GM12874 (cell line): ENCODE results near the gene GMCL2.

Source experiments
- CTCF ChIP-seq: IDR thresholded peaks from 2 replicates; pipeline ENCODE4 v1.5.1; 2011; ENCODE audit warnings: low read depth, mild to moderate bottlenecking, control low read depth, low read length, moderate library complexity; ENCODE audit not compliant: insufficient read depth

The GMCL2 gene

GRCh38 chr5:178152491-178153444 is 34.4 kb downstream of the GMCL2 start:
- TF ChIP-seq CTCF, result no peak

DNA sequence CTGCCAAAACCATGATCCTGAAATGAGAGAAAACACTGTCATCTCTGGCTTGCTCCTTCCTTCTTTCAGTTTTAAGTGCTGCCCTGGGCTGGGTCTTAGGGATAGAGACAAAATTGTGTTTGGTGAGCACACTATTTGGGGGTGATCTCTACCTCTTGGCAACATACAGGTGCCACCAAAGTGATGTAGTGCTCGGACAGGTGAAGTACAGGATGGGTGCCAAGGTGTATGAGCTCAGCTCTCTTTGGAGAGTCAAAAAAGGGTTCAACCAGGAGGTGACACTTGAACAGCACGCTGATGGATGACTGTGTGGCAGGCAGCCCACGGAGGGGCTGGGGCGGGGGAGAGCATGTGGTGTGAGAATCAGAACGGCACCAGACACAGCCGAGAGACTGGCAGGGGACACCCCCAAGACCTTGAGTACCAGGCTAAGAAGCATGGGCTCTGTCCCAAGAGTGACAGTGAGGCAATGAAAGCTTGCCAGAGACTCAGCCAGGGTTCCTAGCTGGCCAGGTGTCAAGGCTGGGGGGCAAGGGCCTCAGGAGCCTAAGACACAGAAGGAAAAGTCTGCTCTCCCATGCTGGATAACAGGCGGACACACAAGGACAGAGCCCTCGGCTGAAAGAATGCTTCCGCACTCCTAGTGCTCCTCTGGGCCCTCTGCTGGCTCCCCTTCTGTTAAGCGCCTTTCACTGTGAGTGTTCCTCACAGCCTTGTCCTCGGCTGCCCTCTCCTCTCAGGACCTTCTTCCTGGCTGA is 36.0 kb downstream of the GMCL2 start:
- no peak for TF ChIP-seq CTCF

GRCh38 chr5:178149199-178149932 is 37.8 kb downstream of the GMCL2 start:
- TF ChIP-seq CTCF, result no peak

DNA sequence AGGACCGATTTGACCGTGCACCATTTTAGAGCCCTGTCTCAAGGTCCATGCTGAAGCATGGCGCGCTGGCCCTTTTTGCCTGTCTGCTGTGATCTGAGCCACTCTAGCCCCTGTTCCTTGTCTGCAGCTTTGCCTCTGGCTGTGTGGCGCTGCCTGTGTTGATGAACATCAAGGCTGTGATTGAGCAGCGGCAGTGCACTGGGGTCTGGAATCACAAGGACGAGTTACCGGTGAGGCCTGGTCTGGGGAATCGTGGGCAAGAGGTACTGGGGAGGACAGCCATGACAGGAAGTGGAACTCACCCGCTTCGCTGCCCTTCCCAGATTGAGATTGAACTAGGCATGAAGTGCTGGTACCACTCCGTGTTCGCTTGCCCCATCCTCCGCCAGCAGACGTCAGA is 39.8 kb downstream of the GMCL2 start:
- no peak for TF ChIP-seq CTCF

- TF ChIP-seq CTCF, result peak; percentile 87
These were observed 41.0 kb downstream of the GMCL2 start for GRCh38 chr5:178145965-178146820.

GRCh38 chr5:178143901-178144300 is 43.3 kb downstream of the GMCL2 start:
- TF ChIP-seq CTCF, result no peak
